DND-41 (cell line): ENCODE measurements around the gene PLCB4.

Experiments
- ATAC-seq: fragments of 200-7000 bp; cut with Tn5 transposase; 3 replicates; pipeline ENCODE4 v1.9.1; 2021; ENCODE audit warnings: low read depth; ENCODE audit not compliant: insufficient read depth
- DNase-seq: peaks from one replicate; pipeline ENCODE4 v3.0.0-alpha.2; 2020
- H2AFZ ChIP-seq: 2 replicates; pipeline ENCODE4 v1.6.0; 2012; ENCODE audit warnings: low read depth, low read length
- H3K27ac ChIP-seq: 2 replicates; pipeline ENCODE4 v1.5.1; 2012; ENCODE audit warnings: low read length, inconsistent platforms
- H3K27me3 ChIP-seq: fragments of 200-600 bp; sonication (generic); 2 replicates; pipeline ENCODE4 v1.6.0; 2012; ENCODE audit warnings: low read length, mild to moderate bottlenecking, inconsistent platforms; ENCODE audit not compliant: insufficient read depth, poor library complexity
- H3K36me3 ChIP-seq: 2 replicates; pipeline ENCODE4 v1.5.1; 2012; ENCODE audit warnings: low read length, inconsistent platforms; ENCODE audit not compliant: insufficient read depth
- H3K4me1 ChIP-seq: 2 replicates; pipeline ENCODE4 v1.5.1; 2012; ENCODE audit warnings: mild to moderate bottlenecking, low read length; ENCODE audit not compliant: insufficient read depth
- H3K4me2 ChIP-seq: 2 replicates; pipeline ENCODE4 v1.6.0; 2012; ENCODE audit warnings: mild to moderate bottlenecking, moderate library complexity, low read length, inconsistent platforms; ENCODE audit not compliant: insufficient read depth
- H3K4me3 ChIP-seq, 2 experiments: fragments of 200-600 bp in 1 of 2; shearing (Covaris generic) in 1 of 2; 2 replicates each; pipeline ENCODE4 v1.5.1; 2012 to 2016; ENCODE audit warnings: inconsistent platforms in 2 of 2, low read length in 2 of 2, mild to moderate bottlenecking in 2 of 2, low read depth in 1 of 2, moderate library complexity in 1 of 2
- H3K79me2 ChIP-seq: 2 replicates; pipeline ENCODE4 v1.6.0; 2012; ENCODE audit warnings: low read length, inconsistent platforms; ENCODE audit not compliant: insufficient read depth
- H3K9ac ChIP-seq: 2 replicates; pipeline ENCODE4 v1.6.0; 2012; ENCODE audit warnings: low read depth, mild to moderate bottlenecking, inconsistent platforms, low read length, moderate library complexity
- H3K9me3 ChIP-seq: 2 replicates; pipeline ENCODE4 v1.5.1; 2012; ENCODE audit warnings: low read length, moderate library complexity, mild to moderate bottlenecking, inconsistent platforms; ENCODE audit not compliant: insufficient read depth, severe bottlenecking
- H4K20me1 ChIP-seq: 2 replicates; pipeline ENCODE4 v1.6.0; 2012; ENCODE audit warnings: low read length; ENCODE audit not compliant: insufficient read depth
- EZH2 ChIP-seq: IDR thresholded peaks from 3 replicates; pipeline ENCODE4 v1.6.1; 2012; ENCODE audit warnings: borderline replicate concordance, low read depth, mild to moderate bottlenecking, moderate library complexity, low read length, inconsistent platforms; ENCODE audit not compliant: severe bottlenecking
- TF ChIP-seq, protein P1 (sequence below): IDR thresholded peaks from 2 replicates; pipeline ENCODE4 v1.5.1; 2012; ENCODE audit warnings: borderline replicate concordance, low read length, moderate library complexity, mild to moderate bottlenecking; ENCODE audit not compliant: poor library complexity, severe bottlenecking; ENCODE audit errors: extremely low read depth

The PLCB4 gene

DNA sequence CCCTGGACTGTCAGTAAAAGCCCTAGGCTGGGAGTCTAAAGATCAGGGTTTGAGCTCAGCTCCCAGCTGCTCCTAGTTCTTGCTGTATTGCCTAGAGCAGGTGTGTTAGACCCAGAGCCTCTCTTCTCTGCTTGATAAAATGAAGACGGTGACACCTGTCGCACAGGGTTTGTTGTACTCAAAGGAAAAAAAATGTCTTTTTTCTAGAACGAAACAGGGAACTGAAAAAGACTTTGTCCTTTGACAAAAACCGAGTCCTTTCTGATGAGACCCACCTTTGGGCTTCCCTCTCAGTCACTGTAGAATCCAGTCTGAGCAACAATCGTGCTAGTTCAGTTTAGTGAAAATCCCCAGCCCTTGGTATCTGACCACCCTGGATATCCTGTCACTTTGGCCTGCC is 343.4 kb downstream of the PLCB4 start:
- Histone ChIP-seq H3K4me3 (no peak overlapping the region), H4K20me1 (no peaks in the 10 kb centered on the region), H3K79me2 (no peaks in the 10 kb centered on the region), H3K9me3 (no peaks in the 10 kb centered on the region), H3K27me3 (no peaks in the 10 kb centered on the region), H3K4me1 (no peaks in the 10 kb centered on the region), H3K9ac (no peak overlapping the region), H3K4me2 (no peak overlapping the region), H2AFZ (no peak overlapping the region), H3K27ac (no peak overlapping the region), H3K36me3 (no peaks in the 10 kb centered on the region)
- DNase-seq, result no peak
- no peak for ATAC-seq
- no peak for TF ChIP-seq EZH2
- TF ChIP-seq, protein P1, sequence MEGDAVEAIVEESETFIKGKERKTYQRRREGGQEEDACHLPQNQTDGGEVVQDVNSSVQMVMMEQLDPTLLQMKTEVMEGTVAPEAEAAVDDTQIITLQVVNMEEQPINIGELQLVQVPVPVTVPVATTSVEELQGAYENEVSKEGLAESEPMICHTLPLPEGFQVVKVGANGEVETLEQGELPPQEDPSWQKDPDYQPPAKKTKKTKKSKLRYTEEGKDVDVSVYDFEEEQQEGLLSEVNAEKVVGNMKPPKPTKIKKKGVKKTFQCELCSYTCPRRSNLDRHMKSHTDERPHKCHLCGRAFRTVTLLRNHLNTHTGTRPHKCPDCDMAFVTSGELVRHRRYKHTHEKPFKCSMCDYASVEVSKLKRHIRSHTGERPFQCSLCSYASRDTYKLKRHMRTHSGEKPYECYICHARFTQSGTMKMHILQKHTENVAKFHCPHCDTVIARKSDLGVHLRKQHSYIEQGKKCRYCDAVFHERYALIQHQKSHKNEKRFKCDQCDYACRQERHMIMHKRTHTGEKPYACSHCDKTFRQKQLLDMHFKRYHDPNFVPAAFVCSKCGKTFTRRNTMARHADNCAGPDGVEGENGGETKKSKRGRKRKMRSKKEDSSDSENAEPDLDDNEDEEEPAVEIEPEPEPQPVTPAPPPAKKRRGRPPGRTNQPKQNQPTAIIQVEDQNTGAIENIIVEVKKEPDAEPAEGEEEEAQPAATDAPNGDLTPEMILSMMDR, result no peak

DNA sequence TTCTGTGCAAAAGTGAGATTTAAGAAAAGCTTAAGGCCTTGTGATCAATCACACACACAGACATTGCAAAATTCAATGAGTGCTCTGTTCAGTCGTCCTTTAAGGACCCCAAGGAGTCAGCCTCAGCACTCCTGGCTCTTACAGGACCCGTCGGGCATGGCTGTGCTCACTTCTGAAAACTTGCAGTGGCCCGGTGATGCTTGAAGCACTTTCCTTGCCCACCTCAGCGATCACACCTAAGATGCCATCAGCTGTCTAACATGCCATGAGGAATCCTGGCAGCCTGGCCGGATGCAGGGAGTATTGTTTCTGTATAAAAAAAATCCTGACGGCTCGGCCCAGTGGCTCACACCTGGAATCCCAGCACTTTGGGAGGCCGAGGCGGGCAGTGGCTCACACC is 344.1 kb downstream of the PLCB4 start:
- no peak overlapping the region for H3K27ac ChIP-seq
- ATAC-seq, result no peak
- no peak for TF ChIP-seq EZH2
- TF ChIP-seq, protein P1, result no peak

DNA sequence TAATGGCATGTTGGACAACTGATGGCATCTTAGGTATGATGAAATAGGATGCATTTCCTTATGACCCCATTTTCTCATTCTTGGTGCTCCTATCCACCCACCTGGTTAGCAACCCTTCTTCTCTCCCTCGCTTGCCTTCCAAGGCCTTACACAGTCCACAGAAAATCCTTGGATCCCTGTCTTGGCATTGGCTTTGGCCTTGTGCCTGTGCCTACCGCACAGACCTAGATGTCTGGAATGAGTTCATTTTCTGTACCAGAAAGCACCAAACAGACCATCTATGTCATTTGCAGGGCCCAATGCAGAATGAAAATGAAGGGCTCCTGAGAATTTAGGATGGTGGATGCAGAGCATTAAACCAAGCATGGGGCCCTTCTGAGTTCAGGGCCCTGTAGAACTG is 346.5 kb downstream of the PLCB4 start:
- no peaks in the 10 kb centered on the region for H3K9me3 ChIP-seq
- H3K9ac ChIP-seq, result no peak overlapping the region
- no peak overlapping the region for H3K4me2 ChIP-seq
- no peak for TF ChIP-seq EZH2
- TF ChIP-seq, protein P1, result no peak
- H4K20me1 ChIP-seq, result no peaks in the 10 kb centered on the region
- H3K27ac ChIP-seq, result no peak overlapping the region
- H3K4me3 ChIP-seq, result no peak overlapping the region
- no peaks in the 10 kb centered on the region for H3K27me3 ChIP-seq
- DNase-seq, result no peak
- H3K4me1 ChIP-seq, result no peaks in the 10 kb centered on the region
- no peak for ATAC-seq
- no peaks in the 10 kb centered on the region for H3K36me3 ChIP-seq
- no peaks in the 10 kb centered on the region for H3K79me2 ChIP-seq
- no peak overlapping the region for H2AFZ ChIP-seq

More for the DNA sequence above, 344.1 kb downstream of the PLCB4 start:
- Histone ChIP-seq H3K9me3 (no peaks in the 10 kb centered on the region), H4K20me1 (no peaks in the 10 kb centered on the region), H3K27me3 (no peaks in the 10 kb centered on the region), H3K36me3 (no peaks in the 10 kb centered on the region), H3K4me3 (no peak overlapping the region), H3K79me2 (no peaks in the 10 kb centered on the region), H2AFZ (no peak overlapping the region), H3K4me2 (no peak overlapping the region), H3K4me1 (no peaks in the 10 kb centered on the region), H3K9ac (no peak overlapping the region)
- DNase-seq, result no peak

DNA sequence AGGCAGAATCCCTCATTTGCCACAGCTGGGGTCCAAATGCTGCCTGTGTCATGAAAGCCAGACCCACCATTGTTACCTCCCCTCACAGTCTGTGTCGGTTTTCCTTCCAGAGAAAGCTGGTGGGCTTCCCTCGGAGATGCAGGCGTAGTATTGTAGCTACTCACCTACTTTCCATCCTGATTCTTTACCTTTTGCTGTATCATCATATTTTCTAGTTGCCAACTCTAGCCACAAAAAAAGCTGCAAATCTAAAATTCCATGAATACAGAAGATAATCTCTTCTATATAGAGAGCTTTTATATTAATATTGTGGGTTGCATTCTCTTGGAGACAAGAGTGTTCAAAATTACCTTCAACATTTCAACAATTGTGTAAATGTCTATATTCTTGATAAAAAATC is 347.5 kb downstream of the PLCB4 start:
- Histone ChIP-seq H4K20me1 (no peaks in the 10 kb centered on the region), H3K9ac (no peak overlapping the region), H3K36me3 (no peaks in the 10 kb centered on the region), H3K9me3 (no peaks in the 10 kb centered on the region), H3K27me3 (no peaks in the 10 kb centered on the region), H3K79me2 (no peaks in the 10 kb centered on the region), H3K27ac (no peak overlapping the region), H3K4me1 (no peaks in the 10 kb centered on the region), H3K4me2 (no peak overlapping the region), H2AFZ (no peak overlapping the region), H3K4me3 (no peak overlapping the region)
- no peak for DNase-seq
- no peak for ATAC-seq
- TF ChIP-seq EZH2, result no peak
- TF ChIP-seq, protein P1, result no peak
